Liver (tissue), 9 donors: Measurements from ENCODE around the gene TAS2R14. TPM values are rescaled to one million over a fixed set of nuclear protein-coding genes. Genes with fewer than 3 reads are reported as not detected.

Experiments
- DNase-seq: peaks from one replicate; pipeline ENCODE4 v3.0.0-alpha.2; 2017; ENCODE audit warnings: low spot score
- H3K27ac ChIP-seq, 2 donors: one replicate each; pipeline ENCODE4 v1.7.0; 2013; ENCODE audit warnings: inconsistent platforms in 2 of 2, low read length in 2 of 2, control low read depth in 1 of 2, low read depth in 1 of 2, mild to moderate bottlenecking in 1 of 2
- H3K27me3 ChIP-seq, 4 donors: one replicate each; pipeline versions ENCODE4 v1.6.1 to v1.7.0; 2013; ENCODE audit warnings: low read length in 3 of 4, inconsistent platforms in 1 of 4, mild to moderate bottlenecking in 1 of 4, moderate library complexity in 1 of 4; ENCODE audit not compliant: control insufficient read depth in 4 of 4, insufficient read depth in 4 of 4
- H3K36me3 ChIP-seq, 4 donors: one replicate each; pipeline versions ENCODE4 v1.6.1 to v1.7.0; 2013; ENCODE audit warnings: low read length in 3 of 4, mild to moderate bottlenecking in 3 of 4, low read depth in 1 of 4, moderate library complexity in 1 of 4; ENCODE audit not compliant: control insufficient read depth in 4 of 4, insufficient read depth in 3 of 4
- H3K4me1 ChIP-seq, 4 donors: one replicate each; pipeline versions ENCODE4 v1.6.1 to v1.7.0; 2013; ENCODE audit warnings: low read length in 3 of 4, mild to moderate bottlenecking in 3 of 4, moderate library complexity in 1 of 4; ENCODE audit not compliant: control insufficient read depth in 4 of 4, insufficient read depth in 4 of 4
- H3K4me3 ChIP-seq, 3 donors: one replicate each; pipeline versions ENCODE4 v1.6.1 to v1.7.0; 2013; ENCODE audit warnings: low read length in 3 of 3, control low read depth in 1 of 3, low read depth in 1 of 3, mild to moderate bottlenecking in 1 of 3
- H3K9ac ChIP-seq, 2 donors: one replicate each; pipeline ENCODE4 v1.7.0; 2013; ENCODE audit warnings: low read length in 2 of 2, mild to moderate bottlenecking in 2 of 2, moderate library complexity in 2 of 2, control low read depth in 1 of 2, low read depth in 1 of 2
- H3K9me3 ChIP-seq, 4 donors: one replicate each; pipeline versions ENCODE4 v1.6.1 to v1.7.0; 2013; ENCODE audit warnings: low read length in 3 of 4; ENCODE audit not compliant: control insufficient read depth in 4 of 4
- ATF3 ChIP-seq: IDR thresholded peaks from 2 replicates; pipeline ENCODE4 v1.6.1; 2016; ENCODE audit warnings: antibody characterized with exemption
- EGR1 ChIP-seq, 2 donors: IDR thresholded peaks; 2 replicates each; pipeline ENCODE4 v1.6.1; 2016 to 2018; ENCODE audit warnings: antibody characterized with exemption in 2 of 2, low read depth in 2 of 2
- FOXA1 ChIP-seq: IDR thresholded peaks from 2 replicates; pipeline ENCODE4 v1.6.1; 2016; ENCODE audit warnings: antibody characterized with exemption
- FOXA2 ChIP-seq: IDR thresholded peaks from 2 replicates; pipeline ENCODE4 v1.6.1; 2016; ENCODE audit warnings: antibody characterized with exemption
- GABPA ChIP-seq, 2 donors: IDR thresholded peaks in 1 of 2; conservative IDR thresholded peaks in 1 of 2; 2 replicates each; pipeline ENCODE4 v1.6.1; 2016; ENCODE audit warnings: antibody characterized with exemption in 2 of 2, mild to moderate bottlenecking in 1 of 2, moderate library complexity in 1 of 2
- HNF4A ChIP-seq, 2 donors: conservative IDR thresholded peaks; 2 replicates each; pipeline ENCODE4 v1.6.1; 2016; ENCODE audit warnings: antibody characterized with exemption in 2 of 2, mild to moderate bottlenecking in 2 of 2
- HNF4G ChIP-seq: IDR thresholded peaks from 2 replicates; pipeline ENCODE4 v1.6.1; 2016; ENCODE audit warnings: antibody characterized with exemption
- JUND ChIP-seq, 2 donors: IDR thresholded peaks; 2 replicates each; pipeline ENCODE4 v1.6.1; 2016; ENCODE audit warnings: antibody characterized with exemption in 2 of 2
- MAX ChIP-seq: IDR thresholded peaks from 2 replicates; pipeline ENCODE4 v1.6.1; 2016; ENCODE audit warnings: antibody characterized with exemption
- NR2F2 ChIP-seq: IDR thresholded peaks from 2 replicates; pipeline ENCODE4 v1.6.1; 2016; ENCODE audit warnings: antibody characterized with exemption
- RAD21 ChIP-seq, 2 donors: IDR thresholded peaks; 2 replicates each; pipeline ENCODE4 v1.6.1; 2016; ENCODE audit warnings: antibody characterized with exemption in 2 of 2, mild to moderate bottlenecking in 2 of 2
- REST ChIP-seq: IDR thresholded peaks from 2 replicates; pipeline ENCODE4 v1.6.1; 2016; ENCODE audit warnings: antibody characterized with exemption, mild to moderate bottlenecking
- RXRA ChIP-seq, 2 donors: IDR thresholded peaks; 2 replicates each; pipeline ENCODE4 v1.6.1; 2017 to 2018; ENCODE audit warnings: antibody characterized with exemption in 2 of 2, mild to moderate bottlenecking in 1 of 2
- SP1 ChIP-seq: IDR thresholded peaks from 2 replicates; pipeline ENCODE4 v1.6.1; 2018; ENCODE audit warnings: antibody characterized with exemption, mild to moderate bottlenecking
- TAF1 ChIP-seq: conservative IDR thresholded peaks from 2 replicates; pipeline ENCODE4 v1.6.1; 2016; ENCODE audit warnings: antibody characterized with exemption, mild to moderate bottlenecking
- YY1 ChIP-seq: IDR thresholded peaks from 2 replicates; pipeline ENCODE4 v1.6.1; 2016; ENCODE audit warnings: antibody characterized with exemption, mild to moderate bottlenecking
- ZBTB33 ChIP-seq: IDR thresholded peaks from 2 replicates; pipeline ENCODE4 v1.6.1; 2016; ENCODE audit warnings: antibody characterized with exemption
- WGBS: extraction: QIAGEN DNeasy Blood & Tissue Kit; methylation state at CpG from one replicate; pipeline ENCODE4 v1.1.7; 2013; 5-methylcytosine and 5-hydroxymethylcytosine counted together
- polyA plus RNA-seq, 2 donors: library from polyadenylated mRNA; stranded (reverse) in 1 of 2; unstranded in 1 of 2; fragments of 200-250 nt in 1 of 2; fragments of >200 nt in 1 of 2; fragmentation: Nextera tagmentation in 1 of 2; extraction: Ambion mirVana in 1 of 2; gene quantifications; one replicate each; pipeline versions ENCODE4 v1.2.1 to v1.2.3, GENCODE V29; 2013 to 2015
- total RNA-seq, 2 donors: library from RNA; depleted of rRNA; stranded (reverse); fragments of >200 nt; gene quantifications; one replicate each; pipeline ENCODE4 v1.2.3, GENCODE V29; 2014
- TF ChIP-seq, protein P1 (sequence below): fragments of 150-350 bp; IDR thresholded peaks from 2 replicates; pipeline ENCODE4 v1.5.1; 2017; ENCODE audit warnings: improper control_type of control experiment, low read depth, low read length; ENCODE audit not compliant: missing input control
- donor health status: healthy.
- donor health status: healthy.
- donor health status: healthy.
- donor health status: healthy.
- donor health status: healthy.

The TAS2R14 gene
- total and polyA plus RNA-seq, 4 donors, result 0.16 to 6.9 (median 1.5) TPM

GRCh38 chr12:10900972-10901371 is 38.1 kb downstream of the TAS2R14 start:
- Histone ChIP-seq H3K4me1 (no peaks in the 10 kb centered on the region), H3K27ac (no peak overlapping the region), H3K9ac (no peak overlapping the region), H3K27me3 (no peaks in the 10 kb centered on the region), H3K9me3 (peaks cover 0 to 13% (median 2%) of the 10 kb centered on the region in 4 donors), H3K36me3 (no peaks in the 10 kb centered on the region), H3K4me3 (no peak overlapping the region)
- TF ChIP-seq, protein P1, sequence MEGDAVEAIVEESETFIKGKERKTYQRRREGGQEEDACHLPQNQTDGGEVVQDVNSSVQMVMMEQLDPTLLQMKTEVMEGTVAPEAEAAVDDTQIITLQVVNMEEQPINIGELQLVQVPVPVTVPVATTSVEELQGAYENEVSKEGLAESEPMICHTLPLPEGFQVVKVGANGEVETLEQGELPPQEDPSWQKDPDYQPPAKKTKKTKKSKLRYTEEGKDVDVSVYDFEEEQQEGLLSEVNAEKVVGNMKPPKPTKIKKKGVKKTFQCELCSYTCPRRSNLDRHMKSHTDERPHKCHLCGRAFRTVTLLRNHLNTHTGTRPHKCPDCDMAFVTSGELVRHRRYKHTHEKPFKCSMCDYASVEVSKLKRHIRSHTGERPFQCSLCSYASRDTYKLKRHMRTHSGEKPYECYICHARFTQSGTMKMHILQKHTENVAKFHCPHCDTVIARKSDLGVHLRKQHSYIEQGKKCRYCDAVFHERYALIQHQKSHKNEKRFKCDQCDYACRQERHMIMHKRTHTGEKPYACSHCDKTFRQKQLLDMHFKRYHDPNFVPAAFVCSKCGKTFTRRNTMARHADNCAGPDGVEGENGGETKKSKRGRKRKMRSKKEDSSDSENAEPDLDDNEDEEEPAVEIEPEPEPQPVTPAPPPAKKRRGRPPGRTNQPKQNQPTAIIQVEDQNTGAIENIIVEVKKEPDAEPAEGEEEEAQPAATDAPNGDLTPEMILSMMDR, result no peak
- TF ChIP-seq RAD21 (IDR thresholded peaks at IDR 0.05) (no peak), ATF3 (no peak), FOXA1 (no peak), SP1 (no peak), GABPA (IDR thresholded peaks at IDR 0.05 in 1 of 2, conservative IDR thresholded peaks at IDR 0.05 in 1 of 2) (no peak), HNF4G (no peak), MAX (no peak), TAF1 (no peak), EGR1 (IDR thresholded peaks at IDR 0.05; ENCODE audit: low read depth in 2 of 2) (no peak), NR2F2 (no peak), FOXA2 (no peak), JUND (IDR thresholded peaks at IDR 0.05) (no peak), HNF4A (conservative IDR thresholded peaks at IDR 0.05) (no peak), RXRA (IDR thresholded peaks at IDR 0.05) (no peak), REST (no peak), YY1 (no peak), ZBTB33 (no peak)
- no peak for DNase-seq
- WGBS, result 96% methylated on average over 1 of the region's 1 CpG

DNA sequence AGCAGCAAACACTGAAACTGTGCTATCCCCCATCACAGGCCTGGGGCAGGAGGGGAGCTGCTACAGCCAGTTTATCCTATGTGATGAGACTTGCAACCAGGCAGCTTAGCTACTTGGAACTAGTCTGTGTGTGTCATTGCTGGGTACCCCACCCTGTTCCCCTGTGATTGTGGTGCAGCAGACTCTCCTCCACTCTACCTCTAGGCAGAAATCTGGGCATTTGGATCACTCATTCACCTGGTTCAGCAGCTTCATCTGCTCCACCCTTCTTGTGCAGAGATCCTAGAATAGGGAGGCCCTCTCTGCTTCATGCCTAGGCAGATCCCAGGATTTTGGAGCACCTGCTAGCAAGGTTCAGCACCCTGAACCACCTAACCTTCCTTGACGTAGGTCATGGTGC is 38.5 kb downstream of the TAS2R14 start:
- WGBS, result 91% methylated on average over 1 of the region's 1 CpG
- no peak for DNase-seq
- Histone ChIP-seq H3K27ac (no peak overlapping the region), H3K9ac (no peak overlapping the region), H3K4me1 (no peaks in the 10 kb centered on the region), H3K4me3 (no peak overlapping the region), H3K36me3 (no peaks in the 10 kb centered on the region), H3K27me3 (no peaks in the 10 kb centered on the region), H3K9me3 (peaks cover 0 to 13% (median 2%) of the 10 kb centered on the region in 4 donors)
- TF ChIP-seq, protein P1, result no peak
- TF ChIP-seq RAD21 (IDR thresholded peaks at IDR 0.05) (no peak), FOXA1 (no peak), FOXA2 (no peak), HNF4G (no peak), NR2F2 (no peak), REST (no peak), RXRA (IDR thresholded peaks at IDR 0.05) (no peak), SP1 (no peak), ATF3 (no peak), EGR1 (IDR thresholded peaks at IDR 0.05; ENCODE audit: low read depth in 2 of 2) (no peak)
